ENCODE measurements around the gene CTNNA2.

- TF ChIP-seq CTCF (IDR thresholded peaks at IDR 0.05) = no peak
- TF ChIP-seq POLR2A (IDR thresholded peaks at IDR 0.05) = no peak
- no peak for TF ChIP-seq EP300 (IDR thresholded peaks at IDR 0.05)
These were observed 739.6 kb downstream of the CTNNA2 start for GRCh38 chr2:80252294-80252986.
